B cell (primary cell): ENCODE data around the gene SFMBT2.

Source experiments
- CTCF ChIP-seq: fragments of 200-600 bp; IDR thresholded peaks from one replicate; pipeline ENCODE4 v1.8.0; 2022; ENCODE audit warnings: antibody characterized with exemption, mild to moderate bottlenecking
- EZH2 ChIP-seq: IDR thresholded peaks from 2 replicates; pipeline ENCODE4 v1.6.1; 2012; ENCODE audit warnings: borderline replicate concordance, low read depth, mild to moderate bottlenecking, moderate library complexity, low read length; ENCODE audit not compliant: insufficient read depth, poor library complexity, severe bottlenecking

GRCh38 chr10:7374795-7375194 is 36.0 kb downstream of the SFMBT2 start:
- TF ChIP-seq CTCF, result no peak
- TF ChIP-seq EZH2, result no peak
